B cell (primary cell): ENCODE results near the gene TNNI3. TPM values are rescaled to one million over a fixed set of nuclear protein-coding genes. Genes with fewer than 3 reads are reported as not detected.

ENCODE experiments used
- ATAC-seq: fragments of 200-7000 bp; cut with Tn5 transposase; one replicate; pipeline ENCODE4 v1.10.0; 2021; ENCODE audit warnings: low read depth, mild to moderate bottlenecking, moderate number of reproducible peaks, moderate library complexity
- CTCF ChIA-PET: fragments of 350-600 bp; sonication (Branson Sonifier 250); formaldehyde crosslinking; loops from one replicate; lab custom pipeline; 2021; ENCODE audit warnings: antibody characterized with exemption, inconsistent platforms; lab: Charles Lee
- POLR2A ChIA-PET: fragments of 350-600 bp; sonication (Branson Sonifier 250); formaldehyde crosslinking; loops from one replicate; lab custom pipeline; 2021; ENCODE audit warnings: antibody characterized with exemption; lab: Charles Lee
- DNase-seq: peaks from one replicate; pipeline ENCODE4 v3.0.0; 2013
- H2AFZ ChIP-seq: 2 replicates; pipeline ENCODE4 v1.6.1; 2012; ENCODE audit warnings: mild to moderate bottlenecking, low read depth, low read length; ENCODE audit not compliant: insufficient read depth, poor library complexity, severe bottlenecking
- H3K27ac ChIP-seq, 2 donors: 1 replicate in 1 of 2; 2 replicates in 1 of 2; pipeline ENCODE4 v1.5.1; 2012 to 2013; ENCODE audit warnings: low read length in 2 of 2, mild to moderate bottlenecking in 2 of 2, moderate library complexity in 1 of 2
- H3K27me3 ChIP-seq, 4 experiments: fragments of 200-600 bp in 1 of 4; sonication (generic) in 1 of 4; replicated peaks in 1 of 4; 1 replicate in 2 of 4; 2 replicates in 2 of 4; pipeline versions ENCODE4 v1.6.1 to v1.7.0; 2013 to 2016; ENCODE audit warnings: low read length in 3 of 4, mild to moderate bottlenecking in 2 of 4, mixed read lengths in 1 of 4, moderate library complexity in 1 of 4; ENCODE audit not compliant: insufficient read depth in 4 of 4, control insufficient read depth in 3 of 4; ENCODE audit errors: control extremely low read depth in 1 of 4
- H3K36me3 ChIP-seq, 2 experiments: replicated peaks in 1 of 2; 1 replicate in 1 of 2; 2 replicates in 1 of 2; pipeline versions ENCODE4 v1.6.1 to v1.7.1; 2013; ENCODE audit warnings: low read length in 1 of 2; ENCODE audit not compliant: insufficient read depth in 2 of 2, control insufficient read depth in 1 of 2; ENCODE audit errors: control extremely low read depth in 1 of 2, extremely low read depth in 1 of 2
- H3K4me1 ChIP-seq, 2 donors: fragments of 200-600 bp in 1 of 2; sonication (generic) in 1 of 2; 1 replicate in 1 of 2; 2 replicates in 1 of 2; pipeline versions ENCODE4 v1.5.1 to v1.6.1; 2013 to 2017; ENCODE audit warnings: low read length in 2 of 2; ENCODE audit not compliant: control insufficient read depth in 2 of 2, insufficient read depth in 2 of 2
- H3K4me2 ChIP-seq: replicated peaks from 2 replicates; pipeline ENCODE3; 2012; ENCODE audit warnings: mild to moderate bottlenecking, low read depth, low read length; ENCODE audit not compliant: poor library complexity, severe bottlenecking
- H3K4me3 ChIP-seq, 5 experiments: fragments of 200-600 bp in 1 of 5; sonication (generic) in 1 of 5; 1 replicate in 3 of 5; 2 replicates in 2 of 5; pipeline versions ENCODE4 v1.5.1 to v1.7.0; 2011 to 2016; ENCODE audit warnings: low read length in 4 of 5, mild to moderate bottlenecking in 4 of 5, low read depth in 2 of 5, control low read depth in 1 of 5, moderate library complexity in 1 of 5; ENCODE audit not compliant: insufficient read depth in 1 of 5; ENCODE audit errors: control extremely low read depth in 1 of 5, extremely low read depth in 1 of 5
- H3K79me2 ChIP-seq: fragments of 200-600 bp; sonication (generic); one replicate; pipeline ENCODE4 v1.6.0; 2016; ENCODE audit warnings: low read length; ENCODE audit not compliant: control insufficient read depth, insufficient read depth
- H3K9ac ChIP-seq: fragments of 200-600 bp; sonication (generic); 2 replicates; pipeline ENCODE4 v1.6.1; 2017; ENCODE audit warnings: mild to moderate bottlenecking, low read length, moderate library complexity
- H3K9me3 ChIP-seq, 3 donors: one replicate each; pipeline versions ENCODE4 v1.6.1 to v1.7.1; 2013; ENCODE audit warnings: low read length in 2 of 3; ENCODE audit not compliant: control insufficient read depth in 2 of 3, insufficient read depth in 1 of 3; ENCODE audit errors: control extremely low read depth in 1 of 3
- H4K20me1 ChIP-seq: 2 replicates; pipeline ENCODE4 v1.6.0; 2012; ENCODE audit warnings: mild to moderate bottlenecking, low read length; ENCODE audit not compliant: insufficient read depth, control insufficient read depth, poor library complexity, severe bottlenecking
- H3K27ac Mint-ChIP-seq: one replicate; pipeline ENCODE4 v1.8.0; 2021; ENCODE audit warnings: mixed read lengths
- H3K27me3 Mint-ChIP-seq: one replicate; pipeline ENCODE4 v1.8.0; 2021; ENCODE audit warnings: mixed read lengths
- H3K4me1 Mint-ChIP-seq: one replicate; pipeline ENCODE4 v1.8.0; 2021; ENCODE audit warnings: mixed read lengths
- H3K4me3 Mint-ChIP-seq: one replicate; pipeline ENCODE4 v1.8.0; 2021; ENCODE audit warnings: mixed read lengths
- H3K9me3 Mint-ChIP-seq: one replicate; pipeline ENCODE4 v1.8.0; 2022; ENCODE audit warnings: mixed read lengths; ENCODE audit not compliant: insufficient read depth
- EZH2 ChIP-seq: IDR thresholded peaks from 2 replicates; pipeline ENCODE4 v1.6.1; 2012; ENCODE audit warnings: borderline replicate concordance, low read depth, mild to moderate bottlenecking, moderate library complexity, low read length; ENCODE audit not compliant: insufficient read depth, poor library complexity, severe bottlenecking
- WGBS: methylation state at CpG from one replicate; pipeline ENCODE4 v1.1.5; 2013; ENCODE audit warnings: missing lambda C conversion rate; ENCODE audit not compliant: insufficient coverage; 5-methylcytosine and 5-hydroxymethylcytosine counted together
- intact Hi-C: fragments of 100-400 bp; cut with micrococcal nuclease; formaldehyde crosslinking; loops from one replicate; pipeline ENCODE4 v1.10.0; 2022
- polyA plus RNA-seq: library from polyadenylated mRNA; depleted of rRNA; stranded (reverse); fragments of >200 nt; gene quantifications from 2 replicates; pipeline ENCODE4 v1.2.3, GENCODE V29; 2012
- total RNA-seq, 2 donors: library from RNA; stranded (reverse); fragments of 120-200 nt in 1 of 2; gene quantifications; 1 replicate in 1 of 2; 2 replicates in 1 of 2; pipeline versions ENCODE4 v1.2.3 to v1.2.4, GENCODE V29; 2013 to 2022
- TF ChIP-seq, protein P1 (sequence below): fragments of 200-600 bp; IDR thresholded peaks from one replicate; pipeline ENCODE4 v1.8.0; 2022; ENCODE audit warnings: antibody characterized with exemption, mild to moderate bottlenecking

Gene TNNI3
- total and polyA plus RNA-seq, 2 donors (not counting 1 experiment from before 2014, with no cell fraction given) = not detected

DNA sequence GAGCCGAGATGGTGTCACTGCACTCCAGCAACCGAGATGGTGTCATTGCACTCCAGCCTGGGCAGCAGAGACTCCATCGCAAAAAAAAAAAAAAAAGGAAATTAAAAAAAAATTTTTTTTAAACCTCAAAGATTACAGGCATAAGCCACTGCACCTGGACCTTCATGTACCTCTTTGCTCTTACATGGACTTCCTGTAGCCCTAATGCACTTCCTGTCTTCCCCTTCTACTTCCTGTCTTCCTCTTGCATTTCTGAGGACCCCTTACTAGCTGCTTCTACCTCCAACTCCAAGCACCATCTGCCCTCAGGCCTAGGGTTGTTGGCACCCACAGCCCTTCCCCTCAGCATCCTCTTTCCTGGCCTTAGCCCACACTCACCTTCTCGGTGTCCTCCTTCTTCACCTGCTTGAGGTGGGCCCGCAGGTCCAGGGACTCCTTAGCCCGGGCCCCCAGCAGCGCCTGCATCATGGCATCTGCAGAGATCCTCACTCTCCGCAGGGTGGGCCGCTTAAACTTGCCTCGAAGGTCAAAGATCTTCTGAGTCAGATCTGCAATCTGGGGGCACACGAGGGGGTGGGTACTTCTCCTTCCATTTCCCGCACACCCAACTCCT, 3.8 kb downstream of the TNNI3 start:
- Histone ChIP-seq H4K20me1 (no peaks in the 10 kb centered on the region), H3K9ac (no peak overlapping the region), H3K36me3 (no peaks in the 10 kb centered on the region), H3K4me2 (no peak overlapping the region), H3K79me2 (no peaks in the 10 kb centered on the region), H3K4me1 (peaks cover 12 to 14% of the 10 kb centered on the region in 2 donors), H3K4me3 (no peak overlapping the region), H3K27me3 (peaks cover 0 to 45% (median 13%) of the 10 kb centered on the region in 4 experiments), H2AFZ (no peak overlapping the region), H3K9me3 (peaks cover 0 to 41% (median 3%) of the 10 kb centered on the region in 3 donors), H3K27ac (no peak overlapping the region)
- WGBS = 86% methylated on average over 10 of the region's 12 CpGs
- TF ChIP-seq, protein P1, sequence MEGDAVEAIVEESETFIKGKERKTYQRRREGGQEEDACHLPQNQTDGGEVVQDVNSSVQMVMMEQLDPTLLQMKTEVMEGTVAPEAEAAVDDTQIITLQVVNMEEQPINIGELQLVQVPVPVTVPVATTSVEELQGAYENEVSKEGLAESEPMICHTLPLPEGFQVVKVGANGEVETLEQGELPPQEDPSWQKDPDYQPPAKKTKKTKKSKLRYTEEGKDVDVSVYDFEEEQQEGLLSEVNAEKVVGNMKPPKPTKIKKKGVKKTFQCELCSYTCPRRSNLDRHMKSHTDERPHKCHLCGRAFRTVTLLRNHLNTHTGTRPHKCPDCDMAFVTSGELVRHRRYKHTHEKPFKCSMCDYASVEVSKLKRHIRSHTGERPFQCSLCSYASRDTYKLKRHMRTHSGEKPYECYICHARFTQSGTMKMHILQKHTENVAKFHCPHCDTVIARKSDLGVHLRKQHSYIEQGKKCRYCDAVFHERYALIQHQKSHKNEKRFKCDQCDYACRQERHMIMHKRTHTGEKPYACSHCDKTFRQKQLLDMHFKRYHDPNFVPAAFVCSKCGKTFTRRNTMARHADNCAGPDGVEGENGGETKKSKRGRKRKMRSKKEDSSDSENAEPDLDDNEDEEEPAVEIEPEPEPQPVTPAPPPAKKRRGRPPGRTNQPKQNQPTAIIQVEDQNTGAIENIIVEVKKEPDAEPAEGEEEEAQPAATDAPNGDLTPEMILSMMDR = no peak
- TF ChIP-seq EZH2 = no peak
- DNase-seq (no peak), ATAC-seq (no peak)
- peaks cover 21% of the 10 kb centered on the region for H3K4me1 Mint-ChIP-seq
- H3K4me3 Mint-ChIP-seq = no peak overlapping the region
- peaks cover 5% of the 10 kb centered on the region for H3K9me3 Mint-ChIP-seq
- CTCF ChIA-PET = interaction anchor here (1.7 kb wide), 1 partner anchor 13 kb away, joined by 6 read pairs; no protein-coding TSS in a partner anchor
- intact Hi-C loops = no loop called here
- POLR2A ChIA-PET = interaction anchor here (0.6 kb wide), 1 partner anchor 10 kb away, joined by 5 read pairs; no protein-coding TSS in a partner anchor
- H3K27ac Mint-ChIP-seq = no peak overlapping the region
- peaks cover 42% of the 10 kb centered on the region for H3K27me3 Mint-ChIP-seq

DNA sequence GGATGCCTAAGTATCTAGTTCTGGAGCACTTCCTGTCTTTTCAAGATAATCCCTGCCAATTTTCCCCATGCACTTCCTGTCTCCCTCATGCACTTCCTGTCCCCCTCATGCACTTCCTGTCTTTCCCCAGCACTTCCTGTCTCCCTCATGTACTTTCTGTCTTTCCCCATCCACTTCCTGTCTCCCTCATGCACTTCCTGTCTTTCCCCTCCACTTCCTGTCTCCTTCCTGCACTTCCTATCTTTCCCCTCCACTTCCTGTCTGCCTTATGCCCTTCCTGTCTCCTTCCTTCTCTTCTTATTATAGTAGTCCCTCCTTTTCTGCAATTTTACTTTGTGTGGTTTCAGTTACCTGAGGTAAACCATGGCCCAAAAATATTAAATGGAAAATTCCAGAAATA, 5.5 kb downstream of the TNNI3 start:
- H2AFZ ChIP-seq = no peak overlapping the region
- Mint-ChIP-seq H3K27ac (no peak overlapping the region), H3K4me1 (peaks cover 18% of the 10 kb centered on the region), H3K27me3 (peaks cover 39% of the 10 kb centered on the region), H3K4me3 (no peak overlapping the region), H3K9me3 (peaks cover 5% of the 10 kb centered on the region)
- ChIA-PET POLR2A (no interaction called here), CTCF (interaction anchor here (1.4 to 1.7 kb wide), 2 partner anchors 11 to 266 kb away, joined by 4 to 6 read pairs; no protein-coding TSS in a partner anchor)
- no peaks in the 10 kb centered on the region for H3K79me2 ChIP-seq
- no peak overlapping the region for H3K4me2 ChIP-seq
- intact Hi-C loops = no loop called here
- H3K36me3 ChIP-seq = no peaks in the 10 kb centered on the region
- peaks cover 0 to 37% (median 3%) of the 10 kb centered on the region in 3 donors for H3K9me3 ChIP-seq
- TF ChIP-seq, protein P1 = no peak
- no peak for TF ChIP-seq EZH2
- DNase-seq (no peak), ATAC-seq (no peak)
- no peak overlapping the region for H3K4me3 ChIP-seq
- H3K27me3 ChIP-seq = peaks cover 0 to 43% (median 13%) of the 10 kb centered on the region in 4 experiments
- peaks cover 11 to 12% of the 10 kb centered on the region in 2 donors for H3K4me1 ChIP-seq
- no peaks in the 10 kb centered on the region for H4K20me1 ChIP-seq
- H3K27ac ChIP-seq = peak overlapping the region in 1 of 2 donors; percentile 58
- H3K9ac ChIP-seq = no peak overlapping the region
